ENCODE data around the gene KREMEN2.

The KREMEN2 gene

DNA sequence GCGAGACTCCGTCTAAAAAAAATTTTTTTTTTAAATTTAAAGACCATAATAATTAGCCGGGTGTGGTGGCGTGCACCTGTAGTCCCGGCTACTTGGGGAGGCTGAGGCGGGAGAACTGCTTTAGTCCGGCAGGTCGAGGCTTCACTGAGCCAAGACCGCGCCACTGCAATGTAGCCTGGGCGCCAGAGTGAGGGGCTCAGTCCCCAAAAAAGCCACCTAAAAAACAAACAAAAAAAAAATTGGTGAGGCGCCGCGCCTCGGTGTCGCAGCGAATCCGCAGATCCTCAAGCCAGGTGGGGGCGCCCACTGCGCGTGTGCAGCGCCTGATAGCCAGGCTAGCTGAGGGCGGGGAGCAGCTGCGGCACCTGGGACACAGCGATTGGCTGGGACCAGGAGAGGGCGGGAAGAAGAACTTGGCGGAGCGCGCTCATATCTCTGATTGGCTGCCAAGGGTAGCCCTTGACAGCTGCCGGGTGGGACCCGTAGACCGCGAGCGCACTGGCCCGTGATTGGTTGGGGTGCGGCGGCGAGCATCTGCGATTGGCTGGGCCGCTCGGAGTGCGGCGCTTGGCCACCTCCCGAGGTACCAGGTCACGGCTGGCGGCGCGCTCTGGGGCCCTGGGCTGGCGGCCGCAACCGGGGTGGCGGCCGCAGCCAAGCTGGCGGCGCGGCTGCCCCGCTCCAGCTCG, 39.7 kb downstream of the KREMEN2 start:
- DNase-seq (ENCODE audit: low read depth): peak; percentile 96

DNA sequence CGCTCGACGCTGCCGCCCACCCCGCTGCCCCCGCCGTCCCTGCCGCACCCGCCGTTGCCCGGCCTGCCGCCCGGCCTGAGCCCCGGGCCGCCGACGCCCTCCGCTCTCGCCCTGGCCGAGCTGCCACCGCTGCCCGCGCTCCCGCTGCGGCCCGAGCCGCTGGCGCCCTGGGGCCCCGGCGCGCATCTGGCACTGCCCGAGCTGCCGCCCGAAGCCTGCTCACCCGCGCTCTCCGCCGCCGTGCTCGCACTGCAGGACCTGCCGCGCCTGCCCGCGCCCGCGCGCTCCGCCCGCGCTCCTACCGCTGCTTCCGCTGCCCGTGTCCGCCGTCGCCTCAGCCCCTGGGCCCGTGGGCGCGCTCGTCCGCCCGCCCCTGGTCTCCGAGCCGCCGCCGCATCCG, 40.2 kb downstream of the KREMEN2 start:
- DNase-seq (ENCODE audit: low read depth): no peak

DNA sequence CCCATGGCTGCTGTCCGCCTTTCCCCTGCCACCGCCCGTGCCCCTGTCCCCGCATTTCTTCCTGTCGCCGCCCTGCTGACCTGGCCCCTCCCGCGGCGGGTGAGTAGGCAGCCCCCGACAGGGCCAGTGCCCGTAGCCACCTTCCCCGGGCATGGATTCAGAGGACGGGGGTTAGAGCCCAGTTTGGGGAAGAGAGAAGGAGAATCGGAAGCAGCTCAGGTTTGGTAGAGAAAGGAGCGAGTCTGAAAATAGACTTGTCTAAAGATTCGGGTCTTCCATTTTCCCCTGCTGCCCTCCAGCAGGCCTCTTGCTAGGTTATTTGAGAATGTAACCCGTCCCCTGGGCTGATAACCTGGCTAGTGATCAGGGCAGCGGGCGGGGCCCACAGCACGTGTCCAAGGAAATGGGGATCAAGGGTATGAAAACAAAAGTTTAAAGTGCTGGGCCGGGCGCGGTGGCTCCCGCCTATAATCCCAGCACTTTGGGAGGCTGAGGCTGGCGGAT, 40.8 kb downstream of the KREMEN2 start:
- DNase-seq (ENCODE audit: low read depth): no peak

DNA sequence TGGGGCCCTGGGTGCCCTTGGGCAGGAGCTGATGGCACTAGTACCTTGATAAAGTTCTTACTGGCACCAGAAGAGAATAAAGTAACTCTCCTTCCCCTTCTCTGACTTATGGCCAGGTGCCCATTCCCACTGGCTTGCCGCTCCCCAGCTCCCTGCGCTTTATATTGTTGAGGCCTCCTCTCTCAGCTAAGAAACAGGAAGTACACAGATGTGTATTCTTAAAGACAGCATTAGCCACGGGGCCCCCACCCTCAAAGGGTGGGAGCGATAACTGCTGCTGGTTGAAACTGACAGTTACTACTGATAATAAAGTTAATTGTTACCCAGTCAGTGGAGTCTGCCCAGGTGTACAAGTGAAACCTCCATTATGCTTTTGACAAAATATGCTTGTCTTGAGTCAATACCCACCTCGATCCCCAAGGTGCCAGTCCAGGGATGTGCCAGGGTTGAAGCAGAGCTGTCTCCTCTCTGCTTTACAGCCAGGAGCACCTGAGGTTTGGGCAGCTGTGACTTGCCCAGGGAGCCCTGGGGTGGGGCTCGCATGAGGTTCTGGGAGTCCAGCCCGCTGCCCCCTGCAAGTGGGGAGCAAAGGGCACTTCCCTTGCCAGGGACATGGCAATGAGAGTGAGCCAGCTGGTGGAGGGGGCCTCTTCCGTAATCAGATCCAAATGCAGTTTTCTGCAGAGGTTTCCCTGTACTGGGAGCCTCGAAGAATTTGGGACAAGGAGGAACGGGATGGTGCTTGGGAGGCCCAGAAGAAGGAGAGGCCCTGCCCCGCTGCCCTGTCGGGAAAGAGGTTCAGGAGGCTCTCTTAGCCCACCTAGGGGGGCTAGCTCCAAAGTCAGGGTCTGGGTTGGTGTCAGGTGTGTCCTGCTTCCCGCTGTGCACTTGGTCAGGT, 43.2 kb downstream of the KREMEN2 start:
- DNase-seq (ENCODE audit: low read depth): no peak

DNA sequence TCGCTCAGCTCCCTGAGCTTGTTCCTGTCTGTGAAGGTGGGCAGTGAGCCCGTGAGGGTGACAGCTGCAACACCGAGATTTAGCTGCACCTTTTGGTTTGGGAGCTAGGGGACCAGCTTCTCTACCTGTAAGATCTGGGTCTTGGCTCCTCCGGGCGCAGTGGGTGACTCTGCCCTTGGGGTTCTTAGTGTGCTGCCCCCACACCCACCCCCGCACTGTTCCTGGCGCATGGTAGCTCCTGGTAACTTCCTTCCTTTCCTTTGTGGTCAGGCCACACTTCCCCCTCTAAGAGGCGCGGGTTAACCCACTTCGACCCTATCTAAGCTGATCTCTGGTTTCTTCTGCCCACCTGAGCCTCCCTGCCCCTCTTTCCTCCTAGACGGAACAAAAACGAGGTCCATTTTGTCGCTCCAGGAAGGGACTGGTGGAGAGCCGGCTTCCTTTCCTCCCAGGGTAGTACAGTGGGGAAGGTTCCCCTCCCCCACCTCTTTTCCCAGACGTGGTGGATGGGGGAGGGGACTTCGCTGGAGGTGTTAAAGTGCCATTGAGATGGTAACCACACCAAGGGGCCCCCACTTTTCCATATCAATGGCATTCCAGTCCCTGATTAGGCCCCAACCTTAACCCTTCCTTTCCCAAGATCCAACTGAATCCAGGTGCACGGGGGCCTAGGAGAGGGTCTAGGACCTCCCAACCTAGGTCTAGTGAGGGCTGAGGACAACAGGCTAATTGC, 44.0 kb downstream of the KREMEN2 start:
- DNase-seq (ENCODE audit: low read depth): no peak

DNA sequence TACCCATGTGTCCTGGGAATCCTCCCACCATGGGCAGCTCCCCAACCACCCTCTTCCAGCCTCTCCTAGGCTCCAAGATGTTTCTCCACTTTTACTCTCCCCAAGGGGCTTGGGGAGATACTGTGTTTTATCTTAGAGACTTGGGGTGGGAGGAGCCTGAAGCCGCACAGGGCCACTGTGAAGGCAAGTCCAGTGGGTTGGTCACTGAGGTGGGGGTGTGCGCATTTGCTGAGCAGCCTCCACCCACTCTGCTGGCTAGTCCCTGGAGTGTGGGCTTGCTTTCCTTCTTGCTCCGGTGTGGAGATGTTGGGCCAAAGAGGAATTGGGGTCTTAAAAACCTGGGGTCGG, 44.6 kb downstream of the KREMEN2 start:
- DNase-seq (ENCODE audit: low read depth): no peak

DNA sequence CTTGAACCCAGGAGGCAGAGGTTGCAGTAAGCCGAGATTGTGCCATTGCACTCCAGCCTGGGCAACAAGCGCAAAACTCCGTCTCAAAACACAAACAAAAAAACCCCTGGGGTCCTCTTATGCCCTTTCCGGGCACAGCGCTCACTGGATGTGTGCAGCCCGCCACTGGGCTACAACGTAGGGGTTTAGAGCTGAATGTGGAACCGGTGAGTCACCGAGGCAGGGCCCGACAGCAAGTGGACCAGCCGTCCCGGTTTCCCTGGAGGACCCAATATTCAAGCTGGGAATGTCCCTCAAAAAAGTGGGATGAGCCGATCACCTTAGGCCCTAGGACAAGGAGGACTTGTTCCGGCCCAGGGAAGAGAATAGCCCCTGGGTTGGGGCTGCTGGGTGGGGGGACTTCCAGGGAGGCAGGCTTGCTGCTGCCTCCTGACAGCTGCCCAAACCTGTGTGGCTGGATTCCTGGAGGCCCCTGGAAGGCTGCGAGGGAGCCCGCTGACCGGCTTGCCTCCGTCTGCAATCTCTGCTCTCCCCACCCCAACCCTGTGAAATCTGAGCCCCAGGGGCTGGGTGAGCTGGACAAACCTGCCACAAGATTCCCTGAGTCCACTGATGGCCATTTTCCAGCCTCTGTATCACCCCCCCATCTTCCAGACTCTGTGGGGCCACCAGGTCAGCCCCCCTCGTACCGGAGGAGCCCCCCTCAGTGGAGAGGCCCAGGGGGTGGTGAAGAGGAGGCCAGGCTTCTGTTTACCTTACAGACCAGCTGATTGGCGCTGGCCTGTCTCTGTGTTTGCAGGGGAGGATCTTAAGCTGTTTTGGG, 45.7 kb downstream of the KREMEN2 start:
- no peak for DNase-seq (ENCODE audit: low read depth)

DNA sequence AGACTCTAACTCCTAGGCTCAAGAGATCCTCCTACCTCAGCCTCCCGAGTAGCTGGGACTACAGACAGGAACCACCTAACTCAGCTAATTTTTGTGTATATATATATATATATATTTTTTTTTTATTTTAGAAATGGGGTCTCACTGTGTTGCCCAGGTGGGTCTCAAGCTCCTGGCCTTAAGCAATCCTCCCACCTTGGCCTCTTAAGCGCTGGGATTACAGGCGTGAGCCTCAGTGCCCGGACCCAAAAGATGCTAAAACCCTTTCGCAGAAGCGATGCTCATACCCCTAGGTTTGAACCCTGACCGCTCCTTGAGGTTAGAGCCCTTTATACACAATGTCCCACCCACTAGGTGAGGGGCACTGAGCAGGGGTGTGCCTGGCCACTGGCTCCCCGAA, 46.4 kb downstream of the KREMEN2 start:
- no peak for DNase-seq (ENCODE audit: low read depth)

DNA sequence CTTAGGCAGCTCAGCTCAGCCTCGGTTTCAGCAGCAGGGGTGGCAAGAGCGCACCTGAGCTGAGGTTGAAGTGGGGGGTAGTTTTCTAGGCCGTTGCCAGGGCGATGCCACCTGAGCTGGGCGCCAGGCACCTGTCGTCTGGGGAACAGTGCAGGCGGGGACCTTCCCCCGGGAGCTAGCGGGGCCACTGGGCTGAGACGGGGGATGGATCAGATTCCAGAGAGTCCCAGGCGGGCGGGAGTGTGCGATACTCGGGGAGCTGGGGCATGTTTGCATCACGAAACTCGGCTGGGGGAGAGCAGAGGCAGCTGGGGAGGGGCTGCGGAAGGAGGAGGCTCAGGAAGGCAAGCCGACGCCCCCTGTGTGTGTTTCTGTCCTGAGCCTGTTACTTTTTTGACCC, 48.2 kb downstream of the KREMEN2 start:
- no peak for DNase-seq (ENCODE audit: low read depth)

DNA sequence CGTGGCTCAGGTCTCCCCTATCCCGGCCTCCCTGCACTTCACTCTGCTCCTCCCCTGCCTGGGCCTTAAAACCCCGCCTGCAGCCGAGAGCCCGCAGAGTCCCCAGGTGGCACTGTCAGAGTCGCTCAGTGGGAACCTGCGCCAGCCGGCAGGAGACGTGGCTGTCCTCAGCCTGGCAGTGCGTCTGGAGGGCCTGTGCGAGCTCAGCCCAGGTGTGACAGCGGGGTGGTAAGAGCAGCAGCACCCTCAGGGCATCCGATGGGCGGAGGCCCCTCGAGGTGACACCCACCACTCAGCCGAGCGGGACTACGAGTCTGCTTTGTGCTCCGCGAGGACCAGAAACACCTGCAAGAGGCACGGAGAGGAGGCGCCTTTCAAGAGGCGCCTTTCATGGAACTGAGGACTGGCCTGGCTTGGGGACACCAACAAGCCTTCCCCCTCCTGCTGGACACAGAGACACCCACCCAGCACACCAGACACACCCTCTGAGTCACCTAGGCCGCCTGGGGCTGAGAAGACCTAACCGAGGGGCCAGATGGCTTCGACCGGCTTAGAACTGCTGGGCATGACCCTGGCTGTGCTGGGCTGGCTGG, 48.8 kb downstream of the KREMEN2 start, which contains the start of gene CLDN9:
Gene CLDN9, plus strand, starts transcription at position 96 of the 593 bp plus-strand sequence. Its CDS starts 440 bp downstream, at position 536.
- DNase-seq (ENCODE audit: low read depth): no peak

DNA sequence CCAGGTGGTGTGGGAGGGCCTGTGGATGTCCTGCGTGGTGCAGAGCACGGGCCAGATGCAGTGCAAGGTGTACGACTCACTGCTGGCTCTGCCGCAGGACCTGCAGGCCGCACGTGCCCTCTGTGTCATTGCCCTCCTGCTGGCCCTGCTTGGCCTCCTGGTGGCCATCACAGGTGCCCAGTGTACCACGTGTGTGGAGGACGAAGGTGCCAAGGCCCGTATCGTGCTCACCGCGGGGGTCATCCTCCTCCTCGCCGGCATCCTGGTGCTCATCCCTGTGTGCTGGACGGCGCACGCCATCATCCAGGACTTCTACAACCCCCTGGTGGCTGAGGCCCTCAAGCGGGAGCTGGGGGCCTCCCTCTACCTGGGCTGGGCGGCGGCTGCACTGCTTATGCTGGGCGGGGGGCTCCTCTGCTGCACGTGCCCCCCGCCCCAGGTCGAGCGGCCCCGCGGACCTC, 49.4 kb downstream of the KREMEN2 start:
- no peak for DNase-seq (ENCODE audit: low read depth)

DNA sequence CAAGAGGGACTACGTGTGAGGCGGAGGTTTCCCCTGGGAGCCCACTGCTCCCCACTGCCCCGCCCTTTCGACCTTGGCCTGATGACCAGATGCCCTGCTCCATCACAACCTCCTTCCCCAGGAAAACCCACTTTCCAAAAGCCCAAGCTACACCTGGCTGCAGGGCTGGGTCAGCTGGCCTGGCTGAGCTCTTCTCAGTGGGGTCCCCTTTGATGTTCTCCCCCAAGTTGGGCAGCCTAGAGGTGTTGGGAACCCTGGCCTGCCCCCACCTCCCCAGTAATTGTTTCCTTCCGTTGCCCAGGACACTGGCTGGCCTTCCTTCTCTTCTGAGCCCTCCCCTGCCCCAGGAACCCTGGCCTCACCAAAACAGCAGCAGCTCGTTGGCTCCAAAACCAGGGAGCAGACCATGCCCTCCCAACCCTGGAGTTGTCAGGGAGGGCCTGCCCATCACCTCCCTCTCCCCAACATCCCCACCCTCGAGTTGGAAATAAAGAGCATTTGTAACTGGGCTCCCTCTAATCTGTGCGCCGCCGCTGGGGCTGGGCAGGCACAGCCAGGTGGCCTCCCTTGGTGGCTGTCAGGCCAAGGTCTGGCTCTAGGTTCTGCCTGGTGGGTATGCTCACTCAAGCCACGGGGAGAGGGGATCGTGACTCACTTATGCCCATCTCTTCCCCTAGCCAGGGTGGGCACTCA, 50.1 kb downstream of the KREMEN2 start:
- no peak for DNase-seq (ENCODE audit: low read depth)

DNA sequence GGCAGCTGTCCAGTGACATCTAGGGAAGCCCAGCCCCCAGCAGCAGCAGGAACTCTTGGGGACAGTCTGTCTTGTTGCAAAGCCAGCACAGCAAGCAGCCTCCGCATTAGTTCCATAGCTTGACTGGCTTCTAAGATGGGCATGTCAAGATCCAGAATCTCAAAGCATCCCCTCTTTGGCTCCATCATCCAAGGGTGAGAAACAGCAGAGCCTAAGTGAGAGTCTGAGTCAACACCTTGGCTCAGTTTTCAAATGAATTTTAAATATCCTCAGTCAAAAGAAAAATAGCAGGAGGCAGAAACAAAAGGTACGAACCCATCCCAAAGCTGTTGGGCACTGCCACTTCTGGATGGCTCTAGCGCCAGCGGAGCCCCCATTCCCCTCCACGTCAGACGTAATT, 50.9 kb downstream of the KREMEN2 start:
- no peak for DNase-seq (ENCODE audit: low read depth)

DNA sequence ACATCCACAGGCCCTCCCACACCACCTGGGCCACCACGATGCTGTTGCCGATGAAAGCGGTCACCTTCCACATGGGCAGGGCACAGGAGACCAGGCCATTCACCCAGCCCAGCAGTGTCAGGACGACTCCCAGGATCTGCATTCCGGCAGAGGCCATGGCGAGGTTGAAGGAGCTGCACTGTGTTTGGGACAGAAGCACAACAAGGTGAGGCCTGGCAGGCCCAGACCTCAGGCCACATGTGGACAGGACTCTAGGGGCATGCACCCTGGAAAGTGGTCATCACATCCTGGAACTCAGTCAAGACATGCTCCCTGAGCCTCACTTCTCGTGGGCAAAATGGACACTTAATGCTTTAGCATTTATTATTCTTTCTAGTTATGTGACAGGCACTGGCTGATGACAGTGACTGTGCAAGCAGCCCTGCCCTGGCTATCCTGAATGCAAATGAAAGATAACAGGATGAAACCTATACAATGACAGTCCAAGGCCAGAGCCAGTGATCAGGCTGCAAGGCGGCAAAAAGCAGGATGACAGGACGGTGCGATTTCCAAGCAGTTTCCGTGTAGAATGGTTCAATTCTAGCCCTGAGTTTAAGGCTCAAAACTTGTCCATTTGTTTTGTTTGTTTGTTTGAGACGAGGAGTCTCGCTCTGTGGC, 51.9 kb downstream of the KREMEN2 start:
- DNase-seq (ENCODE audit: low read depth): no peak

DNA sequence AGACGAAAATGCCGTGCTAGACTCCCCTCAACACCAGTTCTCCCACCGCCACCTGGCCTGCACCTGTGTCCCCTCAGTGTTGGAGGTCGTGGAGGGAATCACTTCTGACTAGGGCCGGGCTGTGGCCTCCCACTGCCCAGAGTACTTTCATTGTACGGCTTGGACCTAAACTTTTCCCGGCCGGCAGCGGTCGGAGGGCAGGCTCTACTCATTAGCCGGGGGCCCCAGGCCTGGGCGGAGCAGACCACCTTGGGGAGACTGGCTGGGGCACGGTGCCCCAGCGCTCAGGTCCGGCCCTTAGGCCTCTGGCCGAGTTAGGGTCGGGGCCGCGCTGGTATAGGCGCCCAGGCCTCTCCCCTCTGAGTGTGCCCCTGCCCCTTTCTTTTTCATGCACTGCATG, 53.3 kb downstream of the KREMEN2 start:
- DNase-seq (ENCODE audit: low read depth): no peak
